ENCODE data around the gene TIRAP. TPM values are rescaled to one million over a fixed set of nuclear protein-coding genes. Genes with fewer than 3 reads are reported as not detected.
A peak's percentile ranks its signal among the peaks of the same experiment; 100 is the strongest.

The TIRAP gene
- total RNA-seq, 1 experiment from 2014 or later, result 1.7 TPM

- peak in 1 of 2 experiments; percentile 14 for DNase-seq (ENCODE audit: low read depth in 1 of 2, low spot score in 2 of 2)
- no peak overlapping the region for H3K4me3 ChIP-seq
Observed at GRCh38 chr11:126334659-126335462, 52.0 kb downstream of the TIRAP start.

GRCh38 chr11:126335463-126335760, 52.5 kb downstream of the TIRAP start:
- no peaks in the 10 kb centered on the region for H3K9me3 ChIP-seq (replicated peaks)
- no peaks in the 10 kb centered on the region for H3K27me3 ChIP-seq (replicated peaks)
- H3K36me3 ChIP-seq, result no peaks in the 10 kb centered on the region; the same call in 1 of the 2 replicates
- no peak for DNase-seq (ENCODE audit: low read depth in 1 of 2, low spot score in 2 of 2)
- peaks cover 23% of the 10 kb centered on the region for H3K4me1 ChIP-seq (replicated peaks)
- H3K4me3 ChIP-seq, result no peak overlapping the region
- no peak overlapping the region for H3K27ac ChIP-seq

More at GRCh38 chr11:126334659-126335462, 52.0 kb downstream of the TIRAP start:
- Histone ChIP-seq H3K4me1 (replicated peaks) (peaks cover 17% of the 10 kb centered on the region), H3K27ac (no peak overlapping the region), H3K27me3 (replicated peaks) (no peaks in the 10 kb centered on the region), H3K9me3 (replicated peaks) (no peaks in the 10 kb centered on the region), H3K36me3 (no peaks in the 10 kb centered on the region; the same call in 1 of the 2 replicates)

GRCh38 chr11:126336138-126336541, 53.2 kb downstream of the TIRAP start:
- no peak overlapping the region for H3K4me3 ChIP-seq
- no peak for DNase-seq (ENCODE audit: low read depth in 1 of 2, low spot score in 2 of 2)

GRCh38 chr11:126336671-126337101, 53.8 kb downstream of the TIRAP start:
- Histone ChIP-seq H3K27me3 (replicated peaks) (no peaks in the 10 kb centered on the region), H3K9me3 (replicated peaks) (no peaks in the 10 kb centered on the region), H3K4me3 (no peak overlapping the region), H3K36me3 (peaks cover 7% of the 10 kb centered on the region; the same call in 1 of the 2 replicates), H3K27ac (no peak overlapping the region), H3K4me1 (replicated peaks) (peaks cover 36% of the 10 kb centered on the region)
- DNase-seq (ENCODE audit: low read depth in 1 of 2, low spot score in 2 of 2), result no peak

More at GRCh38 chr11:126336138-126336541, 53.2 kb downstream of the TIRAP start:
- Histone ChIP-seq H3K27ac (no peak overlapping the region), H3K9me3 (replicated peaks) (no peaks in the 10 kb centered on the region), H3K4me1 (replicated peaks) (peaks cover 30% of the 10 kb centered on the region), H3K36me3 (peaks cover 1% of the 10 kb centered on the region; the same call in 1 of the 2 replicates), H3K27me3 (replicated peaks) (no peaks in the 10 kb centered on the region)

GRCh38 chr11:126337126-126337473, 54.2 kb downstream of the TIRAP start:
- peaks cover 38% of the 10 kb centered on the region for H3K4me1 ChIP-seq (replicated peaks)
- no peak overlapping the region for H3K4me3 ChIP-seq
- H3K27ac ChIP-seq, result no peak overlapping the region
- no peak for DNase-seq (ENCODE audit: low read depth in 1 of 2, low spot score in 2 of 2)
- H3K36me3 ChIP-seq, result peaks cover 7% of the 10 kb centered on the region; the same call in 1 of the 2 replicates
- no peaks in the 10 kb centered on the region for H3K9me3 ChIP-seq (replicated peaks)
- H3K27me3 ChIP-seq (replicated peaks), result no peaks in the 10 kb centered on the region

GRCh38 chr11:126337474-126338241, 54.8 kb downstream of the TIRAP start:
- DNase-seq (ENCODE audit: low read depth in 1 of 2, low spot score in 2 of 2), result no peak
- Histone ChIP-seq H3K9me3 (replicated peaks) (no peaks in the 10 kb centered on the region), H3K27me3 (replicated peaks) (no peaks in the 10 kb centered on the region), H3K36me3 (peaks cover 7% of the 10 kb centered on the region; the same call in 1 of the 2 replicates), H3K27ac (no peak overlapping the region), H3K4me3 (no peak overlapping the region), H3K4me1 (replicated peaks) (peaks cover 39% of the 10 kb centered on the region)

GRCh38 chr11:126338346-126339055, 55.6 kb downstream of the TIRAP start:
- Histone ChIP-seq H3K9me3 (replicated peaks) (no peaks in the 10 kb centered on the region), H3K36me3 (peaks cover 7% of the 10 kb centered on the region; the same call in 1 of the 2 replicates), H3K27ac (no peak overlapping the region), H3K4me3 (no peak overlapping the region), H3K27me3 (replicated peaks) (no peaks in the 10 kb centered on the region), H3K4me1 (replicated peaks) (peaks cover 39% of the 10 kb centered on the region)
- no peak for DNase-seq (ENCODE audit: low read depth in 1 of 2, low spot score in 2 of 2)

- H3K36me3 ChIP-seq, result peaks cover 7% of the 10 kb centered on the region; the same call in 1 of the 2 replicates
- peaks cover 39% of the 10 kb centered on the region for H3K4me1 ChIP-seq (replicated peaks)
- H3K4me3 ChIP-seq, result no peak overlapping the region
- DNase-seq (ENCODE audit: low read depth in 1 of 2, low spot score in 2 of 2), result no peak
- H3K9me3 ChIP-seq (replicated peaks), result no peaks in the 10 kb centered on the region
- no peaks in the 10 kb centered on the region for H3K27me3 ChIP-seq (replicated peaks)
- H3K27ac ChIP-seq, result no peak overlapping the region
Observed at GRCh38 chr11:126339073-126339862, 56.4 kb downstream of the TIRAP start.

- no peak for DNase-seq (ENCODE audit: low read depth in 1 of 2, low spot score in 2 of 2)
- no peaks in the 10 kb centered on the region for H3K9me3 ChIP-seq (replicated peaks)
- H3K36me3 ChIP-seq, result peaks cover 7% of the 10 kb centered on the region; the same call in 1 of the 2 replicates
- H3K4me3 ChIP-seq, result no peak overlapping the region
- no peak overlapping the region for H3K27ac ChIP-seq
- H3K4me1 ChIP-seq (replicated peaks), result peaks cover 32% of the 10 kb centered on the region
- no peaks in the 10 kb centered on the region for H3K27me3 ChIP-seq (replicated peaks)
Observed at GRCh38 chr11:126339863-126340434, 57.1 kb downstream of the TIRAP start.

- Histone ChIP-seq H3K27ac (peak overlapping the region; percentile 56), H3K36me3 (peaks cover 7% of the 10 kb centered on the region; the same call in 1 of the 2 replicates), H3K4me1 (replicated peaks) (peaks cover 34% of the 10 kb centered on the region), H3K27me3 (replicated peaks) (no peaks in the 10 kb centered on the region), H3K9me3 (replicated peaks) (no peaks in the 10 kb centered on the region), H3K4me3 (no peak overlapping the region)
- no peak for DNase-seq (ENCODE audit: low read depth in 1 of 2, low spot score in 2 of 2)
Observed at GRCh38 chr11:126340960-126341606, 58.2 kb downstream of the TIRAP start.

GRCh38 chr11:126341760-126342161, 58.9 kb downstream of the TIRAP start:
- peak overlapping the region; percentile 56 for H3K27ac ChIP-seq
- no peaks in the 10 kb centered on the region for H3K27me3 ChIP-seq (replicated peaks)
- no peaks in the 10 kb centered on the region for H3K9me3 ChIP-seq (replicated peaks)
- H3K4me1 ChIP-seq (replicated peaks), result peaks cover 40% of the 10 kb centered on the region
- DNase-seq (ENCODE audit: low read depth in 1 of 2, low spot score in 2 of 2), result peak; percentile 69 to 74
- H3K4me3 ChIP-seq, result no peak overlapping the region
- H3K36me3 ChIP-seq, result peaks cover 7% of the 10 kb centered on the region; the same call in 1 of the 2 replicates

GRCh38 chr11:126343051-126343450, 60.2 kb downstream of the TIRAP start:
- Histone ChIP-seq H3K27me3 (replicated peaks) (no peaks in the 10 kb centered on the region), H3K9me3 (replicated peaks) (no peaks in the 10 kb centered on the region), H3K4me3 (no peak overlapping the region), H3K36me3 (peaks cover 7% of the 10 kb centered on the region; the same call in 1 of the 2 replicates), H3K27ac (no peak overlapping the region), H3K4me1 (replicated peaks) (peaks cover 42% of the 10 kb centered on the region)
- no peak for DNase-seq (ENCODE audit: low read depth in 1 of 2, low spot score in 2 of 2)
